GM12878 (cell line): Measurements from ENCODE around the gene DCBLD2.

Experiments used
- ETV6 ChIP-seq, 2 experiments: fragments of 450-650 bp in 1 of 2; IDR thresholded peaks in 1 of 2; conservative IDR thresholded peaks in 1 of 2; 2 replicates each; pipeline ENCODE4 v1.6.1; 2014; ENCODE audit warnings: antibody characterized with exemption in 1 of 2, borderline replicate concordance in 1 of 2, low read depth in 1 of 2, mild to moderate bottlenecking in 1 of 2, moderate library complexity in 1 of 2
- EZH2 ChIP-seq: IDR thresholded peaks from 2 replicates; pipeline ENCODE4 v1.6.1; 2012; ENCODE audit warnings: low read depth, mild to moderate bottlenecking, control low read depth, inconsistent platforms, low read length, borderline replicate concordance; ENCODE audit not compliant: control insufficient read depth
- FOXM1 ChIP-seq: IDR thresholded peaks from 2 replicates; pipeline ENCODE4 v1.6.1; 2012; ENCODE audit warnings: low read depth, mild to moderate bottlenecking, inconsistent platforms, low read length, moderate library complexity
- NRF1 ChIP-seq: conservative IDR thresholded peaks from 2 replicates; pipeline ENCODE4 v1.6.1; 2011; ENCODE audit warnings: mild to moderate bottlenecking, low read depth, low read length, improper control_type of control experiment
- SPI1 ChIP-seq: IDR thresholded peaks from 2 replicates; pipeline ENCODE4 v1.6.1; 2011; ENCODE audit warnings: low read depth, mild to moderate bottlenecking, low read length, moderate library complexity, borderline replicate concordance; ENCODE audit not compliant: insufficient read depth
- TAF1 ChIP-seq: IDR thresholded peaks from 2 replicates; pipeline ENCODE4 v1.6.1; 2011; ENCODE audit warnings: mild to moderate bottlenecking, low read depth, low read length, borderline replicate concordance
- TF ChIP-seq, protein P1 (sequence below), 3 experiments: IDR thresholded peaks in 2 of 3; conservative IDR thresholded peaks in 1 of 3; 2 replicates each; pipeline ENCODE4 v1.5.1; 2011; ENCODE audit warnings: low read depth in 3 of 3, low read length in 3 of 3, mild to moderate bottlenecking in 3 of 3, control low read depth in 2 of 3, moderate library complexity in 2 of 3, inconsistent platforms in 1 of 3, mixed read lengths in 1 of 3; ENCODE audit not compliant: control insufficient read depth in 2 of 3, insufficient read depth in 1 of 3; ENCODE audit errors: extremely low read depth in 1 of 3

DNA sequence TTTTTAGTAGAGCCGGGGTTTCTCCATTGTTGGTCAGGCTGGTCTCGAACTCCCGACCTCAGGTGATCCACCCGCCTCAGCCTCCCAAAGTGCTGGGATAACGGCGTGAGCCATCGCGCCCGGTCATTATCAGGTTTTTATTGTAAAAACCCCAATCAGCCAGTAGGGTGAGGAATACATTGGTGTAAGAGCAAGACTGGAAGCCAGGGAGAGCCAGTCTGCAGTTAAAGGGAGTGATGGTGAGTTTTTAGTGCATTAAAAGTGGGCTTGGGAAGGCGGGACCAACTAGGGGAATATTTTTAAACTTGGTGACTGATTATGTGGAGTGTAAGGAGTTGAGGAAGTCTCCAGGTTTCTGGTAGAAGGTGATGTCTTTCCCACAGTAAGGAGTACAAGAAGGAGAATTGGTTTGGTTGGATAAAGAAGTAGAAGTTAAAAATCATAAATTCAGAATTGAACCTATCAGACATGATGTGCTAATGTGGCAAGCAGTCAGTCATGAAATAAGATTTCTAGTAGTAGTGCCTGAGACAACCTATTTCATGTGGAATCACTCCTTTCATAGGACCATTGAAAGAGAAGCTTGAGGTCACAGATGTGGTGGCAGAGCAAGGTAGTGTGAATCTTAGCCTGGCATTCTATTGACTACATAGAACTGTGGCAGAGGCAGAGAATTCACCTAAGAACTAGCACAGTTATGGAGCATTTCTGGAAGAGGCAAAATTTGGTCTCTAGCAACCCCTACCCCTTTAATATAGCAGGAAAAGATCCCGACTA is 2.4 kb upstream of the DCBLD2 start:
- TF ChIP-seq, protein P1, sequence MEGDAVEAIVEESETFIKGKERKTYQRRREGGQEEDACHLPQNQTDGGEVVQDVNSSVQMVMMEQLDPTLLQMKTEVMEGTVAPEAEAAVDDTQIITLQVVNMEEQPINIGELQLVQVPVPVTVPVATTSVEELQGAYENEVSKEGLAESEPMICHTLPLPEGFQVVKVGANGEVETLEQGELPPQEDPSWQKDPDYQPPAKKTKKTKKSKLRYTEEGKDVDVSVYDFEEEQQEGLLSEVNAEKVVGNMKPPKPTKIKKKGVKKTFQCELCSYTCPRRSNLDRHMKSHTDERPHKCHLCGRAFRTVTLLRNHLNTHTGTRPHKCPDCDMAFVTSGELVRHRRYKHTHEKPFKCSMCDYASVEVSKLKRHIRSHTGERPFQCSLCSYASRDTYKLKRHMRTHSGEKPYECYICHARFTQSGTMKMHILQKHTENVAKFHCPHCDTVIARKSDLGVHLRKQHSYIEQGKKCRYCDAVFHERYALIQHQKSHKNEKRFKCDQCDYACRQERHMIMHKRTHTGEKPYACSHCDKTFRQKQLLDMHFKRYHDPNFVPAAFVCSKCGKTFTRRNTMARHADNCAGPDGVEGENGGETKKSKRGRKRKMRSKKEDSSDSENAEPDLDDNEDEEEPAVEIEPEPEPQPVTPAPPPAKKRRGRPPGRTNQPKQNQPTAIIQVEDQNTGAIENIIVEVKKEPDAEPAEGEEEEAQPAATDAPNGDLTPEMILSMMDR (IDR thresholded peaks at IDR 0.05 in 2 of 3, conservative IDR thresholded peaks at IDR 0.05 in 1 of 3; ENCODE audit: control insufficient read depth in 2 of 3, extremely low read depth in 1 of 3, insufficient read depth in 1 of 3, low read depth in 3 of 3, low read length in 3 of 3): no peak
- TF ChIP-seq ETV6 (conservative IDR thresholded peaks at IDR 0.05 in 1 of 2, IDR thresholded peaks at IDR 0.05 in 1 of 2; ENCODE audit: borderline replicate concordance in 1 of 2, low read depth in 1 of 2): no peak
- TF ChIP-seq NRF1: no peak
- TF ChIP-seq TAF1: no peak
- no peak for TF ChIP-seq FOXM1
- TF ChIP-seq EZH2: no peak
- TF ChIP-seq SPI1: no peak
